Smooth muscle cell (in vitro differentiated cells): ENCODE data around the gene ERC1. TPM values are rescaled to one million over a fixed set of nuclear protein-coding genes. Genes with fewer than 3 reads are reported as not detected.
"Not testable (repeated sequence)": the region's sequence is repeated elsewhere in the genome, so short reads cannot be mapped to it uniquely, and the experiment has no call there.

Experiments
- DNase-seq: peaks from one replicate; lab custom pipeline; 2025; ENCODE audit not compliant: unreplicated experiment; lab: John Stamatoyannopoulos, UW
- H2AFZ ChIP-seq: fragments of 200-600 bp; sonication (generic); 2 replicates; pipeline ENCODE4 v1.6.0; 2016; ENCODE audit warnings: antibody characterized with exemption, low read depth, mild to moderate bottlenecking
- H3F3A ChIP-seq: fragments of 200-600 bp; sonication (generic); 2 replicates; pipeline ENCODE4 v1.6.0; 2017; ENCODE audit warnings: antibody characterized with exemption, low read depth
- H3K27ac ChIP-seq: fragments of 200-600 bp; sonication (generic); 2 replicates; pipeline ENCODE4 v1.5.1; 2016; ENCODE audit warnings: low read depth, mild to moderate bottlenecking
- H3K27me3 ChIP-seq: fragments of 200-600 bp; sonication (generic); 2 replicates; pipeline ENCODE4 v1.6.1; 2016; ENCODE audit warnings: low read depth, mild to moderate bottlenecking
- H3K36me3 ChIP-seq: fragments of 200-600 bp; sonication (generic); 2 replicates; pipeline ENCODE4 v1.5.1; 2016; ENCODE audit warnings: low read depth
- H3K4me1 ChIP-seq: fragments of 200-600 bp; sonication (generic); 2 replicates; pipeline ENCODE4 v1.5.1; 2016; ENCODE audit warnings: low read depth
- H3K4me2 ChIP-seq: fragments of 200-600 bp; sonication (generic); 2 replicates; pipeline ENCODE4 v1.6.0; 2016; ENCODE audit warnings: mild to moderate bottlenecking
- H3K4me3 ChIP-seq: fragments of 200-600 bp; sonication (generic); 2 replicates; pipeline ENCODE4 v1.5.1; 2016; ENCODE audit warnings: mild to moderate bottlenecking
- H3K79me2 ChIP-seq: fragments of 200-600 bp; sonication (generic); 2 replicates; pipeline ENCODE4 v1.6.0; 2016; ENCODE audit warnings: low read depth, mild to moderate bottlenecking
- H3K9ac ChIP-seq: fragments of 200-600 bp; sonication (generic); 2 replicates; pipeline ENCODE4 v1.6.0; 2016; ENCODE audit warnings: low read depth
- H3K9me3 ChIP-seq: fragments of 200-600 bp; sonication (generic); replicated peaks from 2 replicates; pipeline ENCODE4 v1.5.1; 2016; ENCODE audit warnings: low read depth
- H4K20me1 ChIP-seq: fragments of 200-600 bp; sonication (generic); 2 replicates; pipeline ENCODE4 v1.6.0; 2016; ENCODE audit warnings: low read depth
- WGBS: methylation state at CpG from one replicate; pipeline ENCODE4 v1.1.7; 2016; ENCODE audit warnings: low lambda C conversion rate; 5-methylcytosine and 5-hydroxymethylcytosine counted together
- polyA plus RNA-seq: library from polyadenylated mRNA; unstranded; fragments of >200 nt; fragmentation: Nextera tagmentation; extraction: Ambion mirVana; gene quantifications from 2 replicates; pipeline ENCODE4 v1.2.1, GENCODE V29; 2016
- total RNA-seq: library from RNA; depleted of rRNA; stranded (reverse); fragments of >200 nt; gene quantifications from 2 replicates; pipeline ENCODE4 v1.2.3, GENCODE V29; 2014
- TF ChIP-seq, protein P1 (sequence below): fragments of 200-600 bp; sonication (generic); IDR thresholded peaks from 2 replicates; pipeline ENCODE4 v1.5.1; 2017; ENCODE audit warnings: borderline replicate concordance, mild to moderate bottlenecking, antibody characterized with exemption; ENCODE audit not compliant: insufficient read depth, poor library complexity, severe bottlenecking

The ERC1 gene
- total and polyA plus RNA-seq, 2 experiments from 2014 or later, result 13.8 to 17.6 TPM

DNA sequence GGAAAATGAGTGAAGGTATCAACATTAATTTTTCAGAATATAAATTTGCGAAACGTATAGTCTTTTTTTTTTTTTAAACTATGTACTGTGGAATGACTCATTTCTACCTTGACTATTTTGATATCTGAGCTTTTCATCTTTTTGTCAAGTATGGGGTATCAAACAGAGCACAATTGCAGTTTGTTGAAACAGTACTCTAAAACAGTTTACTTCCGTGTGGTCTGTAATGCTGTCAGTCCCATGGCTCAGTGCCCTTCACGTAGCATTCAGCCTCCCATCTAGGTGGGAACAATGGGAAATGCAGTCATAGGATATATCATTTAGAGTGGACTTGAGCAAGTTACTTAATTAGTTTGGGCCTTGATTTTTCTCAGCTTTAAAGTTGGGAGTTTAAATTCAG lies 139.5 kb downstream of the ERC1 start:
- H3K4me2 ChIP-seq, result no peak overlapping the region
- 97% methylated on average over 4 of the region's 4 CpGs for WGBS
- TF ChIP-seq, protein P1, sequence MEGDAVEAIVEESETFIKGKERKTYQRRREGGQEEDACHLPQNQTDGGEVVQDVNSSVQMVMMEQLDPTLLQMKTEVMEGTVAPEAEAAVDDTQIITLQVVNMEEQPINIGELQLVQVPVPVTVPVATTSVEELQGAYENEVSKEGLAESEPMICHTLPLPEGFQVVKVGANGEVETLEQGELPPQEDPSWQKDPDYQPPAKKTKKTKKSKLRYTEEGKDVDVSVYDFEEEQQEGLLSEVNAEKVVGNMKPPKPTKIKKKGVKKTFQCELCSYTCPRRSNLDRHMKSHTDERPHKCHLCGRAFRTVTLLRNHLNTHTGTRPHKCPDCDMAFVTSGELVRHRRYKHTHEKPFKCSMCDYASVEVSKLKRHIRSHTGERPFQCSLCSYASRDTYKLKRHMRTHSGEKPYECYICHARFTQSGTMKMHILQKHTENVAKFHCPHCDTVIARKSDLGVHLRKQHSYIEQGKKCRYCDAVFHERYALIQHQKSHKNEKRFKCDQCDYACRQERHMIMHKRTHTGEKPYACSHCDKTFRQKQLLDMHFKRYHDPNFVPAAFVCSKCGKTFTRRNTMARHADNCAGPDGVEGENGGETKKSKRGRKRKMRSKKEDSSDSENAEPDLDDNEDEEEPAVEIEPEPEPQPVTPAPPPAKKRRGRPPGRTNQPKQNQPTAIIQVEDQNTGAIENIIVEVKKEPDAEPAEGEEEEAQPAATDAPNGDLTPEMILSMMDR, result no peak

GRCh38 chr12:1131811-1132224 lies 140.8 kb downstream of the ERC1 start:
- Histone ChIP-seq H3F3A (no peaks in the 10 kb centered on the region), H3K36me3 (no peaks in the 10 kb centered on the region), H3K9me3 (no peaks in the 10 kb centered on the region), H3K9ac (no peak overlapping the region), H3K4me3 (no peak overlapping the region), H3K27ac (no peak overlapping the region), H2AFZ (no peak overlapping the region), H3K27me3 (no peaks in the 10 kb centered on the region), H3K79me2 (no peaks in the 10 kb centered on the region), H3K4me1 (no peaks in the 10 kb centered on the region), H4K20me1 (peaks cover 42% of the 10 kb centered on the region), H3K4me2 (no peak overlapping the region)
- WGBS, result 40% methylated on average over 2 of the region's 2 CpGs
- DNase-seq, result no peak
- TF ChIP-seq, protein P1, result no peak

More for the DNA sequence above, 139.5 kb downstream of the ERC1 start:
- Histone ChIP-seq H3K36me3 (no peaks in the 10 kb centered on the region), H3K4me1 (no peaks in the 10 kb centered on the region), H3F3A (no peaks in the 10 kb centered on the region), H3K27ac (no peak overlapping the region), H3K9me3 (no peaks in the 10 kb centered on the region), H4K20me1 (peaks cover 34% of the 10 kb centered on the region), H3K27me3 (no peaks in the 10 kb centered on the region), H3K9ac (no peak overlapping the region), H3K4me3 (no peak overlapping the region), H3K79me2 (no peaks in the 10 kb centered on the region), H2AFZ (no peak overlapping the region)
- no peak for DNase-seq

- TF ChIP-seq, protein P1, result no peak
- Histone ChIP-seq H3F3A (no peaks in the 10 kb centered on the region), H3K4me3 (no peak overlapping the region), H3K9ac (no peak overlapping the region), H3K79me2 (no peaks in the 10 kb centered on the region), H3K4me1 (no peaks in the 10 kb centered on the region), H3K9me3 (no peaks in the 10 kb centered on the region), H3K4me2 (no peak overlapping the region), H3K27me3 (no peaks in the 10 kb centered on the region), H3K27ac (no peak overlapping the region), H4K20me1 (peaks cover 42% of the 10 kb centered on the region), H3K36me3 (no peaks in the 10 kb centered on the region), H2AFZ (no peak overlapping the region)
- 81% methylated on average over 6 of the region's 6 CpGs for WGBS
- DNase-seq, result no peak
Observed at GRCh38 chr12:1132311-1132710, 141.3 kb downstream of the ERC1 start.

GRCh38 chr12:1138691-1139090 lies 147.7 kb downstream of the ERC1 start:
- Histone ChIP-seq H3K27ac (no peak overlapping the region), H2AFZ (no peak overlapping the region), H3K27me3 (no peaks in the 10 kb centered on the region), H3K4me3 (no peak overlapping the region), H3K36me3 (peaks cover 7% of the 10 kb centered on the region), H3K4me1 (no peaks in the 10 kb centered on the region), H3K9ac (no peak overlapping the region), H4K20me1 (peaks cover 19% of the 10 kb centered on the region), H3F3A (no peaks in the 10 kb centered on the region), H3K79me2 (no peaks in the 10 kb centered on the region), H3K9me3 (no peaks in the 10 kb centered on the region), H3K4me2 (no peak overlapping the region)
- DNase-seq, result no peak
- TF ChIP-seq, protein P1, result no peak
- WGBS, result 79% methylated on average over 4 of the region's 4 CpGs

DNA sequence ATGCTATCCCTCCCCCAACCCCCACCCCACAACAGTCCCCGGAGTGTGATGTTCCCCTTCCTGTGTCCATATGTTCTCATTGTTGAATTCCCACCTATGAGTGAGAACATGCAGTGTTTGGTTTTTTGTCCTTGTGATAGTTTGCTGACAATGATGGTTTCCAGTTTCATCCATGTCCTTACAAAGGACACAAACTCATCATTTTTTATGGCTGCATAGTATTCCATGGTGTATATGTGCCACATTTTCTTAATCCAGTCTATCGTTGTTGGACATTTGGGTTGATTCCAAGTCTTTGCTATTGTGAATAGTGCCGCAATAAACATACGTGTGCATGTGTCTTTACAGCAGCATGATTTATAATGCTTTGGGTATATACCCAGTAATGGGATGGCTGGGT lies 155.7 kb downstream of the ERC1 start:
- H3K9me3 ChIP-seq, H3K36me3 ChIP-seq, H4K20me1 ChIP-seq, H3K27ac ChIP-seq, H3K4me1 ChIP-seq, DNase-seq, H3K4me2 ChIP-seq, H3K9ac ChIP-seq, H2AFZ ChIP-seq, H3K27me3 ChIP-seq, H3F3A ChIP-seq, H3K79me2 ChIP-seq, H3K4me3 ChIP-seq: not testable (repeated sequence)
- WGBS, result 98% methylated on average over 4 of the region's 4 CpGs
